ENCODE measurements around the gene FYCO1. TPM values are rescaled to one million over a fixed set of nuclear protein-coding genes. Genes with fewer than 3 reads are reported as not detected.

The FYCO1 gene
- total and polyA plus RNA-seq, 2 experiments from 2014 or later, result 8.1 to 27.5 TPM

DNA sequence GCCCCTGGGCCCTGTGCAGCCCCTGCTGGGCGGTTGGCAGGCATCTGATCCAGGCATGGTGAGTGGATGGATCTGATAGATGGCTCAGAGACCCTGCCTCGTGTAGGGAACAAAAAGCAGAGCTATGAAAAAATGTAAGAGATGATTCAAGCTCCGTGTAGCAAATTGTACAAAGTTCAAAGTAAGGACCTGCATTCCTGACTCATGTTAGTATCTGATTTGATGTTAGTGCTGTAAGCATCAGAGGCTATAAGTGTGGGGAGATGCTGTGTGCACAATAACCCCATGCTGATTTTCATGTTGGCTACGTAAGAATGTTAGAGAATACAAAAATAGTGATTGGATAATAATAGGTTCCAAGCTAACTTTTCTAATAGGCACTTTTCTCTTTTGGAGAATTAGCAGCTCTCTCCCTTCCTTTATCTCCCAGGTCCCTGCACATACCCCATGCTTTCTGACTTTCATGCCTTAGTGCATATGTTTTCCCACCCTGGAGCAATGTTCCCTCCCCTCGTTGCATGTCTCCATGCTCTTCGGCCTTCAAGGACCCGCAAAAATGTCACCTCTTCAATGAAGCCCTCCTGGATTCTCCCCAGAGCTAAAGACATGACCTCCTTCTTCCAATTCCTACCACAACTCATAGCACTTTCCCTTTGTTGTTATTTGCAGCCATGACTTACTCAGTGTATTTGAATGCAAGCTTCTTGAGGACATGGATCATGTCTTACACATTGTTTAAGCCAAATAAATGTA, 107.7 kb downstream of the FYCO1 start:
- H3K36me3 ChIP-seq, result no peaks in the 10 kb centered on the region
- no peaks in the 10 kb centered on the region for H3K27me3 ChIP-seq
- DNase-seq (ENCODE audit: low read depth in 1 of 2, low spot score in 1 of 2), result peak in 1 of 2 donors; percentile 30
- peak overlapping the region; percentile 45 for H3K27ac ChIP-seq
- peaks cover 23% of the 10 kb centered on the region for H3K4me1 ChIP-seq (ENCODE audit: low read depth)
- TF ChIP-seq, protein P1, sequence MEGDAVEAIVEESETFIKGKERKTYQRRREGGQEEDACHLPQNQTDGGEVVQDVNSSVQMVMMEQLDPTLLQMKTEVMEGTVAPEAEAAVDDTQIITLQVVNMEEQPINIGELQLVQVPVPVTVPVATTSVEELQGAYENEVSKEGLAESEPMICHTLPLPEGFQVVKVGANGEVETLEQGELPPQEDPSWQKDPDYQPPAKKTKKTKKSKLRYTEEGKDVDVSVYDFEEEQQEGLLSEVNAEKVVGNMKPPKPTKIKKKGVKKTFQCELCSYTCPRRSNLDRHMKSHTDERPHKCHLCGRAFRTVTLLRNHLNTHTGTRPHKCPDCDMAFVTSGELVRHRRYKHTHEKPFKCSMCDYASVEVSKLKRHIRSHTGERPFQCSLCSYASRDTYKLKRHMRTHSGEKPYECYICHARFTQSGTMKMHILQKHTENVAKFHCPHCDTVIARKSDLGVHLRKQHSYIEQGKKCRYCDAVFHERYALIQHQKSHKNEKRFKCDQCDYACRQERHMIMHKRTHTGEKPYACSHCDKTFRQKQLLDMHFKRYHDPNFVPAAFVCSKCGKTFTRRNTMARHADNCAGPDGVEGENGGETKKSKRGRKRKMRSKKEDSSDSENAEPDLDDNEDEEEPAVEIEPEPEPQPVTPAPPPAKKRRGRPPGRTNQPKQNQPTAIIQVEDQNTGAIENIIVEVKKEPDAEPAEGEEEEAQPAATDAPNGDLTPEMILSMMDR (IDR thresholded peaks at IDR 0.05; ENCODE audit: low read depth, low read length), result no peak
- no peaks in the 10 kb centered on the region for H3K9me3 ChIP-seq (ENCODE audit: low read depth)
- H3K4me3 ChIP-seq, result no peak overlapping the region

DNA sequence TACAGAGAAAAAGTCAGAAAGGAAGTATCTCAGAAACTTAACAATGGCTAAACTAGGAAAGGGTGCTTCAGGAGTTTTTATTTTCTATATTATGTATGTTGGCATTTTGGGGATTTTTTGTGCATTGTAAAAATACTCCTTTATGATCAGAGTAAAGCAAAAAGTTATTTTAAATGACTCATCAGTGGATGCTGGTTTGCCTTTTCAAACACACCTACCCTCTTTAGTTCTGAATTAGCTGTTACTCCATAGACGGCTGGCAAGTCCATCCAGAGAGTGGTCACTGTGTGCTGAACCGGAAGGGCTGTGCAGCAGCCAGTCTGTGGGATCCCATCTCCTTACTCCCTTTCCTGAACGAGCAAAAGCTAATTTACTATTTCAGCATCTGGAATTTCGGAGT, 108.3 kb downstream of the FYCO1 start:
- peaks cover 29% of the 10 kb centered on the region for H3K4me1 ChIP-seq (ENCODE audit: low read depth)

DNA sequence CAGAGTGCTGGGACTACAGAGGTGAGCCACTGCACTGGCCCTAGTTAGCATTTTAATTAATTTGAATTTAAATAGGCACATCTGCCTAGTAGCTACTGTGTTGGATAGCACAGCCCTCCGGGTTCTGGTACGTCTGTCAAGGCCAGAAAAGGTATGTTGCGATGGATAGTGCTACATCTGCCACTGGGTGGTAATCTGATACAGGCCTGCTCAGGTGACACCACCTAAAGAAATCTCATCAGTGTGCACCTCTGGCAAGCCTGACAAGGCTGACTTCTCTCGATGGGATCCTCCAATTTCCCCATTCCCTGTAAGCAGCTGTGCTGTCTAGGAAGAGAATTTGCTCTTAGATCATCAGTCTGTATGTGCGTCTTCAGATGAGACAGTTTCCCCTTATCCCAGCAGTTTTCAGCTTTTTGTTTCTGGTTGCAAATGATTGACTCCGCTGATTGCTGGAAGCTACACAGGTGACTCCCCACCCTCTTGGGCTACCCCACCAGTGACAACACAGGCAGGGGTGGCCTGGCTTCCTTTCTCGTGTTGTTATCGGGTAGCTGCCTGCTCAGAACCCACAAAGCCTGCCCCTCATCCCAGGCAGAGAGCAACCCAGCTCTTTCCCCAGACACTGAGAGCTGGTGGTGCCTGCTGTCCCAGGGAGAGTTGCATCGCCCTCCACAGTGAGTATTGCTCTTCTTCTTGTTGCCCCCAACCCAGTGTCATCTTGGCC, 109.5 kb downstream of the FYCO1 start, which contains the start of gene CCR9:
Gene CCR9, plus strand, starts transcription at position 565 of the 727 bp plus-strand sequence. CDS start 8,391 bp downstream, outside the sequence.
- no peaks in the 10 kb centered on the region for H3K27me3 ChIP-seq
- no peaks in the 10 kb centered on the region for H3K36me3 ChIP-seq
- H3K27ac ChIP-seq, result peak within 1 kb of the TSS; percentile 45
- H3K4me1 ChIP-seq (ENCODE audit: low read depth), result peaks cover 41% of the 10 kb centered on the region
- no peak within 1 kb of the TSS for H3K4me3 ChIP-seq
- DNase-seq (ENCODE audit: low read depth in 1 of 2, low spot score in 1 of 2), result no peak
- TF ChIP-seq, protein P1 (IDR thresholded peaks at IDR 0.05; ENCODE audit: low read depth, low read length), result no peak
- no peaks in the 10 kb centered on the region for H3K9me3 ChIP-seq (ENCODE audit: low read depth)

More for the DNA sequence above, 108.3 kb downstream of the FYCO1 start:
- Histone ChIP-seq H3K4me3 (no peak overlapping the region), H3K27me3 (no peaks in the 10 kb centered on the region), H3K36me3 (no peaks in the 10 kb centered on the region), H3K9me3 (ENCODE audit: low read depth) (no peaks in the 10 kb centered on the region), H3K27ac (peak overlapping the region; percentile 45)
- no peak for DNase-seq (ENCODE audit: low read depth in 1 of 2, low spot score in 1 of 2)
- TF ChIP-seq, protein P1 (IDR thresholded peaks at IDR 0.05; ENCODE audit: low read depth, low read length), result no peak

DNA sequence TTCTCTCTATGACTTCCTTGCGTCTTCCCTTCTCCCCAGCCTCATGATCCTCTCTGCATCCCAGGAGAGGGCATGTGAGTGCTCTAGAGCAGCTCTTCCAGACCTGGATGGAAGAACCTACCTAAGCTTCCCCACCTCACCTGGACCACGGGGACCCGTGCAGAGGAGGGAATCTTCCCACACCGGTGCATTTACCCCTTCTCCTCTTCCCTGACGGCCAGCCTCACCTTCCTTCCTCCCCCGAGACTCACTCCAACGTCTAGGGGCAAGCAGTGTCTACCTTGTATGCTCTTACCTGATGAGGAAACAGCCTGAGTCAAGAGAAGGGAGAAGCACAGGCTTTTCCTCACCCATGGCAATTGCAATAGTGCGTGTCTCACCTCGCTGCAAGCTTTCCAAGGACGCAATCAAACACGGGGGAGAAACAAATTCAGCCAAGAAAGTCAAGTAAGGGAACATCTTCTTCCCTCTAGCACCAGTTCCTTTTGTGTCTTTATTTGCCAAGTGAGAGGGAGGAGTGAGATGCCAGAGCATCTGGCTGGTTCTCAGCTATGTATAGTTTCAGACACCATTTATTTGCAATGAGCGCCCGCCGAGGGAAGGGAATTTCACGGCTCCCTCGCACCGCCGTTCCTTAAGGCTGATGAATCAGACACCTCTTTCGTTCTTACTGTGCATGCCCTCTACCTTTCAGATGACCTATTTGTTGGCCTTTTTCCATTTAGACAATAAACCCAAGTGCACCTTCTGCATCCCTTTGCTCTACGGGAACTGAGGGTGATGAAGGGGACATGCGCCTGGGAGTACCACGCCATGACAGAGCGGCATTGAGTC, 111.0 kb downstream of the FYCO1 start:
- TF ChIP-seq, protein P1 (IDR thresholded peaks at IDR 0.05; ENCODE audit: low read depth, low read length), result no peak
- H3K27me3 ChIP-seq, result no peaks in the 10 kb centered on the region
- H3K4me1 ChIP-seq (ENCODE audit: low read depth), result peaks cover 40% of the 10 kb centered on the region
- no peaks in the 10 kb centered on the region for H3K36me3 ChIP-seq
- H3K9me3 ChIP-seq (ENCODE audit: low read depth), result no peaks in the 10 kb centered on the region
- no peak for DNase-seq (ENCODE audit: low read depth in 1 of 2, low spot score in 1 of 2)
- H3K27ac ChIP-seq, result no peak overlapping the region
- H3K4me3 ChIP-seq, result no peak overlapping the region

Data from cardiac muscle cell (in vitro differentiated cells and primary cell).